Thoracic aorta (tissue), 2 donors: Measurements from ENCODE around the gene SHOC2. TPM values are rescaled to one million over a fixed set of nuclear protein-coding genes. Genes with fewer than 3 reads are reported as not detected.

Source experiments
- ATAC-seq: fragments of 150-250 bp; one replicate; pipeline ENCODE4 v1.8.0; 2017; ENCODE audit warnings: low read depth; ENCODE audit not compliant: insufficient number of reproducible peaks, low FRiP score
- DNase-seq: peaks from one replicate; pipeline ENCODE4 v3.0.0-alpha.2; 2020; ENCODE audit warnings: low spot score
- H3K27ac ChIP-seq, 2 donors: fragments of 200-600 bp; sonication (generic); 1 replicate in 1 of 2; 2 replicates in 1 of 2; pipeline ENCODE4 v1.5.1; 2016; ENCODE audit warnings: mild to moderate bottlenecking in 2 of 2, moderate library complexity in 2 of 2
- H3K27me3 ChIP-seq: fragments of 200-600 bp; sonication (generic); replicated peaks from 2 replicates; pipeline ENCODE4 v1.6.0; 2016; ENCODE audit warnings: mild to moderate bottlenecking; ENCODE audit not compliant: insufficient read depth
- H3K36me3 ChIP-seq: fragments of 200-600 bp; sonication (generic); one replicate; pipeline ENCODE4 v1.5.1; 2016
- H3K4me1 ChIP-seq, 2 donors: fragments of 200-600 bp; sonication (generic); 1 replicate in 1 of 2; 2 replicates in 1 of 2; pipeline versions ENCODE4 v1.5.1 to v1.6.0; 2016; ENCODE audit warnings: low read depth in 2 of 2, mild to moderate bottlenecking in 1 of 2; ENCODE audit not compliant: control insufficient read depth in 1 of 2
- H3K4me3 ChIP-seq: fragments of 200-600 bp; sonication (generic); 2 replicates; pipeline ENCODE4 v1.5.1; 2016; ENCODE audit warnings: mild to moderate bottlenecking
- H3K9me3 ChIP-seq: fragments of 200-600 bp; sonication (generic); 2 replicates; pipeline ENCODE4 v1.5.1; 2016
- CTCF ChIP-seq: fragments of 200-600 bp; sonication (generic); IDR thresholded peaks from one replicate; pipeline ENCODE4 v1.5.1; 2019; ENCODE audit warnings: antibody characterized with exemption
- total RNA-seq, 2 donors: library from RNA; depleted of rRNA; stranded (reverse); fragments of >200 nt; gene quantifications; one replicate each; pipeline versions ENCODE4 v1.1.0 to v1.2.3, GENCODE V29; 2016

The SHOC2 gene
- total RNA-seq, 2 donors from 2014 or later = 41.6 to 115 TPM

GRCh38 chr10:110967009-110967630 is 47.7 kb downstream of the SHOC2 start:
- DNase-seq (no peak), ATAC-seq (no peak)
- peaks cover 2% of the 10 kb centered on the region for H3K36me3 ChIP-seq
- no peak overlapping the region for H3K4me3 ChIP-seq
- peaks cover 31 to 39% of the 10 kb centered on the region in 2 donors for H3K4me1 ChIP-seq
- TF ChIP-seq CTCF = no peak
- H3K27me3 ChIP-seq = no peaks in the 10 kb centered on the region
- H3K9me3 ChIP-seq = no peaks in the 10 kb centered on the region
- H3K27ac ChIP-seq = no peak overlapping the region

GRCh38 chr10:110967645-110968044 is 48.2 kb downstream of the SHOC2 start:
- DNase-seq = no peak
- Histone ChIP-seq H3K9me3 (no peaks in the 10 kb centered on the region), H3K4me3 (no peak overlapping the region), H3K27ac (no peak overlapping the region), H3K27me3 (no peaks in the 10 kb centered on the region), H3K36me3 (peaks cover 2% of the 10 kb centered on the region), H3K4me1 (peaks cover 29 to 39% of the 10 kb centered on the region in 2 donors)
- no peak for TF ChIP-seq CTCF
- no peak for ATAC-seq

GRCh38 chr10:110969183-110969582 is 49.8 kb downstream of the SHOC2 start:
- ATAC-seq = no peak
- H3K9me3 ChIP-seq = no peaks in the 10 kb centered on the region
- DNase-seq = no peak
- TF ChIP-seq CTCF = no peak
- H3K4me1 ChIP-seq = peaks cover 20 to 30% of the 10 kb centered on the region in 2 donors
- no peak overlapping the region for H3K4me3 ChIP-seq
- no peaks in the 10 kb centered on the region for H3K27me3 ChIP-seq
- peaks cover 2% of the 10 kb centered on the region for H3K36me3 ChIP-seq
- H3K27ac ChIP-seq = no peak overlapping the region

GRCh38 chr10:110971638-110972037 is 52.2 kb downstream of the SHOC2 start:
- ATAC-seq (no peak), DNase-seq (no peak)
- Histone ChIP-seq H3K9me3 (no peaks in the 10 kb centered on the region), H3K4me1 (peaks cover 13 to 15% of the 10 kb centered on the region in 2 donors), H3K27me3 (no peaks in the 10 kb centered on the region), H3K4me3 (no peak overlapping the region), H3K36me3 (no peaks in the 10 kb centered on the region), H3K27ac (no peak overlapping the region)
- no peak for TF ChIP-seq CTCF

GRCh38 chr10:110972231-110973134 is 53.1 kb downstream of the SHOC2 start:
- no peaks in the 10 kb centered on the region for H3K36me3 ChIP-seq
- peaks cover 12 to 15% of the 10 kb centered on the region in 2 donors for H3K4me1 ChIP-seq
- no peak overlapping the region for H3K4me3 ChIP-seq
- DNase-seq = no peak
- no peak for ATAC-seq
- TF ChIP-seq CTCF = no peak
- no peaks in the 10 kb centered on the region for H3K27me3 ChIP-seq
- H3K9me3 ChIP-seq = no peaks in the 10 kb centered on the region
- no peak overlapping the region for H3K27ac ChIP-seq
